GM15510 (cell line): ENCODE measurements around the gene SPTB.

Experiments used
- POLR2A ChIP-seq: IDR thresholded peaks from 3 replicates; pipeline ENCODE4 v1.6.1; 2011; ENCODE audit warnings: borderline replicate concordance; ENCODE audit not compliant: insufficient read length; ENCODE audit errors: extremely low read depth

SPTB gene

DNA sequence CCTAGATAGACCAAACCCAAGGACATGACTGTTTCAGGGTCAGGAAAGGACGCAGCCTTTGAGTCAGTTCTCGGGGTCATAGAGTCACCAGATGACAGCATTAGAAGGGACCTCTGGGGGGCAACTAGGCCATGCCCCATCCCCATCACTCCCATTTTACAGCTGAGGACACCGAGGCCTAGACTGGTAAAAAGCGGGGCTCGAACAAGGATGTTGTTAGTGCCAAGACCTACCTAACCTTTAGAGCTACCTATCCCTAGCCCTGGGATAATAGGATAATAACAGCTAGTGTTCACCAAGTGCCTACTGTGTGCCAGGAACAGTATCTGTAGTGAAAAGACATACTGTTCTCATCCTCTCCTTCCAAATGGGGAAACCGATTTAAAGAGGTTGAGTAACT, 126.8 kb downstream of the SPTB start:
- TF ChIP-seq POLR2A = no peak

DNA sequence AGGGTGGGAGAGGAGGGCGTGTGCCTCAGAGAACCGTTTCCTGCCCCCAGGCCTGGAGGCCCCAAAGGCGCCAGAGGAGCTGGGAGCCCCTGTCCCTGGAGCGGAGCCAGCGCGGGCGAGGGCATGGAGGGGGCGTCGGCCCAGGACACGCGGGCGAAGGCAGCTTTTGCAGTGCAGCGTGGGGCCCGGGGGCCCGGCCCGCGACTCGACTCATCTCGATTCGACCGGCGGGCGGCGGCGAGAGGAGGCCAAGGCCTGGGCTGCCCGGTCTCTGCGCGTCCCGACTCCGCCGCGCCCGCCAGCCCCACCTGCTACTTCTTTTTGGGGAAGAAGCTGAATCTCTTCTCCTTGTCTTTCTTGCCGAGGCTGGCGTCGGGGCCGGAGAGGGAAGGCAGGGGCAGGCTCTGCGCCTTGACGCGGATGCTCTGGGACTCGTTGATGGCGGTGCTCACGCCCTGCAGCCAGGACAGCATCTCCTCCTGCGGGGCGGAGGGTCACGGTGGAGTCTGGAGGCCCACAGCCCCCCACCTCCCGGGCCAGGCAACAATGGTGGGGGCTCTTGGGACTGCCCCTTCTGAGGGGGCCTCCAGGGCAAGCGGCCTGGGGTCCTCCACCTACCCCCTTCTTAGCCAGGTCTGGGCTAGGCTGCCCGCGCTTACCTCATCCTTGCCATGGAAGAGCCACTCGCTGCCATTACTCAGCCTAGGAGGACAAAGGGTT, 130.6 kb downstream of the SPTB start:
- no peak for TF ChIP-seq POLR2A

DNA sequence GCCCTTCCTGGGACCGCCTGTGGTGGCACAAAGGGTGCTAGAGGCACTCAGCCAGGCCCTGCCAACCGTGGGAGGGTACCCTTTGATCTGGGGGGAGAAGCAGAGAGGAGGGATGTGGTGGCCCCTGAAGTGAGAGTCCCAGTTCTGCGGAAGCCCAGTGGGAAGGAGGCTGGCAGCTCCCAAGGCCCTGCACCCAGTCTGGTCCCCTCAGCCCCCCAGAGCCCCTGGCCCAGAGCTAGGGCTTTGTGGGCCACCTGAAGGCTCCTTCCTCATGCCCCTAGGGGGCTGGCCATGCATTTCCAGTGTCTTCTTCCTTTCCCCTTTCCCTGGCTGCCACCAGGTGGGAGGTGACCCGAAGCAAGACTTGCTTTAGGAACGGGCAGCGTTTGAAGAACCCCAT, 131.2 kb downstream of the SPTB start:
- TF ChIP-seq POLR2A = no peak

DNA sequence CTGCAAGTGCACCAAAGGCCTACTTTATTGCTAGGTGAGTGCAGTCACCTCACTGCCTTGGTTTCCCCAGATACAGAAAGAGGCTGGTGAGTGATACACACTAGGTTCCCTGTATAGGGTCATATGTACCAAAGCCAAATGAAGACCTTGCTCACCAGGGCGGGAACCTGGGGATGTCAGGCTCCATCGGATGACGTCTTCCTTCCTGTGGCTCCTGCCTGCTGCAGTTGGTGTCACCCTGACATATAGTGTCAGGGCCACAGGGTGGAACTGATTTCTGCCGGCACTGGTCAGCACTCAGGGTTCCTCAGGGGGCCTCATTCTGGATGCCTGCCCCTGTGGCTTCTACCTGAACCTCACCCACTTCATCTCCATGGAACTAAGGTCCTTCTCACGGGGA, 132.4 kb downstream of the SPTB start:
- no peak for TF ChIP-seq POLR2A

DNA sequence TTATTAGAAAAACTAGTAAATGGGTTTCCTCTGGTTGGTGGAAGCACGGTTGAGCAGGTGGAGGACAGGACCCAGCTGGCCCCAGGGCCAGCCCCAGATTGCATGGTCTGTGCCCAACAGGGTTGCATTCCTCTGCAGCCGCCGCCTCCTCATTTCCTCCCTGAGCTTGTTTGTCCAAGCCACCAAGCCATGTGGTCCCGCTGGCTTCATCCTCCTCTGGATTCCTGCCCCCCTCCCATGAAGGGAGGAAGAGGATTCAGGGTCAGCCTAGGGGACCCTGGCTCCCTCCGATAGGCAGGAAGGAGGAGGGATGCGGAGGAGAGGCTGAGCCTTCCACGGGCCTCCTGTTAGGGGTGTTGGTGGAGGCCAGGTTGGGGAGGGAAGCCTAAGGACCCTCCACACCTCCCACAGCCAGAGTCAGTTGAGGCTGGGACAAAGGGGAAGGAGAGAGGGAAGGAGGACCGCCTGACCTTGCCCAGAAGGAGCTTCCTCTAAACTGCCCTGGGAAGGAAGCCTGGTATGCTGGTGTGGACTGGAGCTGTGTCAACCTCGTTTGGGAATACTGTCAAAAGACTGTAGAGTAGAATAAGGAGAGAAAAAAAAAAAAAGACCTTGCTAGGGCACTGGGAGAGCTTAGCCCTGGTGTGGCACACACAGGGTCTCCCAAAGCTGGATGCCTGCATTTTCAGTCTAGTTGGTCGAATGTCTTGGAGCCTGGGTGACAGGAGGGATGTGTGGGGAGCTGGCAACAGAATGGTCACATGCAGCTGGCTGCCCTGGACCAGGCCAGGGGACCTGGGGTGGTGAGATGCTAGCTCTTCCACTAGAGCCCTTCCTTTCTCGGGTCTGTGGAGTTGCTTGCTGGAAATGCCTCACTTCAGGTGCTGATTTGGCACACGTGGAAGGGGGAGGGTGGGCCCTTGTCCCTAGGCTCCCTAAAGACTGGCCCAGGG, 133.1 kb downstream of the SPTB start:
- no peak for TF ChIP-seq POLR2A

DNA sequence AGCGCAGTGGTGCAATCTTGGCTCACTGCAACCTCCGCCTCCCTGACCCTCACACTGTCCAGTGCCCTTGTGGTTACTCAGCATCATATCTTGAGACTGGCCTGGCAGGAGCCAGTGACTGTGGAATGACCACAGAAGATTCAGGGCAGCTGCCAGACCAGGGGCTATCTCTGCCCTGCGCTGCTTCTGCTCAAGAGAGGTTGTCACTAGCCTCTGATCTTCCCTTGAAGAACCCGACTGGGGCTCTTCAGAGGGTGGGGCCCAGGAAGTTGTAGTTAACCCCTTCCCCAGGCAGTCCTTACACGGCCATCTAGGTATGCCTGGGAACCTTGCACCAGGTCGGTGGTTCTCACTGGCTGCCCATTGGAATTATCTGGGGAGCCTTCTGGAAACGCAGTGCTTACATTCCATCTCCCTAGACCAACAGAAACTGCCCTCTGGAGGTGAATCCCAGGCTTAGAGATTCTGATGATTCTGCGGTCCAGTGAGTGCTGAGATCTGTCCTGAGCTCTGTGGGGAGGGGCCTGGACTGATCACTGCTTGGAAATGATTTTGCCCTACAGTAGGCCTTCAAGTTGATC, 134.1 kb downstream of the SPTB start:
- no peak for TF ChIP-seq POLR2A

DNA sequence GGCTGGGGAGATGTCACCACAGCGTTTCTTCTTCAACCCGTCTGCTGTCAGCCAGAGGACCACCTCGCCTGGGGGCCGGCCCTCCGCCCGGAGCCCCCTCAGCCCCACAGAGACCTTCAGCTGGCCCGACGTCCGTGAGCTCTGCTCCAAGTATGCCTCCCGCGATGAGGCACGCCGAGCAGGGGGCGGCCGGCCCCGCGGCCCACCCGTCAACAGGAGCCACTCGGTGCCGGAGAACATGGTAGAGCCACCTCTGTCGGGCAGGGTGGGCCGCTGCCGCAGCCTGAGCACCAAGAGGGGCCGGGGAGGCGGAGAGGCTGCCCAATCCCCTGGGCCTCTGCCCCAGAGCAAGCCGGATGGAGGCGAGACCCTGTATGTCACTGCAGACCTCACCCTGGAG, 136.6 kb downstream of the SPTB start:
- TF ChIP-seq POLR2A = no peak

DNA sequence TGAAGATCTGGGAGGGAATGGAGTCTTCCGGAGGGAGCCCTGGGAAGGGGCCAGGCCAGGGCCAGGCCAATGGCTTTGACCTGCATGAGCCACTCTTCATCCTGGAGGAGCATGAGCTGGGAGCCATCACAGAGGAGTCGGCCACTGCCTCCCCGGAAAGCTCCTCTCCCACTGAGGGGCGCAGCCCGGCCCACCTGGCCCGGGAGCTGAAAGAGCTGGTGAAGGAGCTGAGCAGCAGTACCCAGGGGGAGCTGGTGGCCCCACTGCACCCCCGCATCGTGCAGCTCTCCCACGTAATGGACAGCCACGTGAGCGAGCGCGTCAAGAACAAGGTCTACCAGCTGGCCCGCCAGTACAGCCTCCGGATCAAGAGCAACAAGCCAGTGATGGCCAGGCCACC, 137.7 kb downstream of the SPTB start:
- no peak for TF ChIP-seq POLR2A

DNA sequence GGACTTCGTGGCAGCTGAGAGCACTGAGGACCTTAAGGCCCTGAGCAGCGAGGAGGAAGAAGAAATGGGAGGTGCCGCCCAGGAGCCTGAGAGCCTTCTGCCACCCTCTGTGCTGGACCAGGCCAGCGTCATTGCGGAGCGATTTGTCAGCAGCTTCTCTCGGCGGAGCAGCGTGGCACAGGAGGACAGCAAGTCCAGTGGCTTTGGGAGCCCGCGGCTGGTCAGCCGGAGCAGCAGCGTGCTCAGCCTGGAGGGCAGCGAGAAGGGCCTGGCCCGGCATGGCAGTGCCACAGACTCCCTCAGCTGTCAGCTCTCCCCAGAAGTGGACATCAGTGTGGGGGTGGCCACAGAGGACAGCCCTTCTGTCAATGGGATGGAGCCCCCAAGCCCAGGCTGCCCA, 138.5 kb downstream of the SPTB start:
- no peak for TF ChIP-seq POLR2A

DNA sequence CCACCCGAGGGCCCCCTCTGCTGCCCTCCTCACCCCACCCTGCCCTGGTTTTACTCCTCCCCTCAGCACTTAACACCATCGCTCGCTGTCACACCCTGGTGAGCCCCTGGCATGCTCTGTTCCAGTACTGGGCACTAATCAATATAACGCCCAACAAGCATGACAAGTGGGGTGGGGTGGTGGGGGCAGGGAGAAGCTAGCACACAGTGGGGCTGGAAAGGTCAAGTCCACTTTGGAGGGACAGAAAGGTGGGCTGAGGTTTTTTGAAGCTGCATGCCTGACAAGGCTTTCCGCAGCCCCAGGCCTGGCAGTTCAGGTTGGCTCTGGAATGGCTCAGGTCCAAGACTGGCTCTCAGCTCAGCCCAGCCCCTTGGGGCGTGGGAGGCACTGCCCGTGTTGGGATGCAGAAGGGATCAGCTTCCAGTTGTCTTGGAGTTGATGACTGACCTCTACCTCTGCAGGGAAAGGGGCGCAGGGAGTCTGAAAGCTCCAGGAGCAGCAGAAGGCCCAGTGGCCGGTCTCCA, 141.4 kb downstream of the SPTB start:
- no peak for TF ChIP-seq POLR2A

DNA sequence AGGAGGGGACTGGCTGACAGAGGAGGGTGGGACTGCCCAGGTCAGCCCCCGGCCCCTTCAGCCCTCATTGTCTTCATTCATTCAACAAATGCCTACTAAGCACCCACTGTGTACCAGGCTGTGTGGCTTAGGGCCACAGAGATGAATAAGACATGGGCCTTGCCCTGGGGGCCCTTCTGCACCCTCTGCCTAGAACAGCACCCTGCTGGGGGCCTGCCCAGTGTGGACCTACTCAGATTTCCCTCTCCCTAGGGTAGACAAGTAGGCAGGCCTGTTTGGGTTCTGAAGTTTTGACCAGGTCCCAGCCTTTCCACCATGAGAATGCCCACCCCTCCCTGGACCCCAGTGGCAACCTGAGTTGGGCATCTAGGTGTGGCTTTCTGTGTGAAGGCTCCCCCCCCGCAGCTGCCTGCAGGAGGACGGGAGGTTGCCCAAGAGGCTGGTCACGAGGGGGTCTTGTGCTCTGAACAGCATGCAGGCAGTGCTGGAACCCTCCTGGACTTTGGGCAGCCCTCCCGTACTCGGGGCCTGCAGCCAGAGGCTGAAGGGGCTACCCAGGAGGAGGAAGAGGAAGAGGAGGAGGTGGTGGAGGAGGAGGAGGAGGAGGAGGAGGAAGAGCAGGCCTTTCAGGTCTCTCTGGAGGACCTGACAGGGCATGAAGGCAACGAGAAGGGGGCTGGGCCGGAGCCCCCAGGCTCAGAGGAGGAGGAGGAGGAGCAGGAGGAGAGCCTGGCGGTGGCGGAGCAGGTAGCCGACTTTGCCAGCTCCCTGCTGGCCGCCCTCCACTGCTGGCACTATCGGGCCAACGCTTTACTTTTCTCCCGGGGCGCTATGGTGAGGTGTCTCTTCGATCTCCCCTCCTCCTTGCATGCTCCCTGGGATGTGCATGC, 142.1 kb downstream of the SPTB start:
- no peak for TF ChIP-seq POLR2A

DNA sequence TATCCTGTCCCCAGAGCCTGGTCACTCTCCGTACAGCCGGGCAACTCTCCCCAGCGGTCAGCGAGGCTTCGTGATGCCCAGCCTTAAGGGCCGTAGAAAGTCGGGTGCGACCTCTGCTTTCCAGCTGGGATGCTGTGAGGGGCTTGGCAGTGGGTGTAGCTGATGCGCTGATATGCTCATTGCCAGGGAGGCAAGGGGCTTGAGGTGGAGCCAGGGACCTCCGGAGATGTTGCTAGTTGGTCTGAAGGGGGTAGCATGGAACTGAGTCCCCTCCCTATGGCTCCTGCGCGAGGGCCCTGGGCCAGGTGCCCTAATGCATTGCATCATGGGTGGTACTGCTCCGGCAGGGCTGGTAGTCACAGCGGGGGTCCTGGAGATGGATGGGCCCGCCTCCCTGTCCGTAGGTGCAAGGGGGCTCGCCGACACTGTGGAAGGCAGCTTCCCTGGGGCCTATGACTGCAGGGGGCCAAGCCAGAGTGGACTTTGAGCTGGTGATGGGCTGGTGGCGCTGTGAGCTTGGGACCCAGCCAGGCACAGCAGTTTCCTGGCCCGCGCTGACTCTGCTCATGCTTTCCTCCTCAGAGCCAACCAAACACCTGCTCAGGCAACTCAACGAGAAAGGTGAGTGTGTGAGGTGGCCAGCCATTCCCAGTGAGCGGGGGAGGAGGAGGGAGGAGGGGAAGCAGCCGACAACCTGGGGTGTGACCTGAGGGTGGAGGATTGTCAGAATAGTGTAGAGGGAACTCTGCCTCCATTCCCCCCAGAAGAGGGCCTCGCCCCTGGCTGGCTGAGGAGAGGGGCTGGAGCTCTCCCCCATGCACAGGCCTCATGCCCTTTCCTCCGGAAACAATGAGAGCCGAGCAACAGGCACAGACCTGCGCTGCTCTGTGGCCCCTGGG, 143.2 kb downstream of the SPTB start:
- TF ChIP-seq POLR2A = no peak

DNA sequence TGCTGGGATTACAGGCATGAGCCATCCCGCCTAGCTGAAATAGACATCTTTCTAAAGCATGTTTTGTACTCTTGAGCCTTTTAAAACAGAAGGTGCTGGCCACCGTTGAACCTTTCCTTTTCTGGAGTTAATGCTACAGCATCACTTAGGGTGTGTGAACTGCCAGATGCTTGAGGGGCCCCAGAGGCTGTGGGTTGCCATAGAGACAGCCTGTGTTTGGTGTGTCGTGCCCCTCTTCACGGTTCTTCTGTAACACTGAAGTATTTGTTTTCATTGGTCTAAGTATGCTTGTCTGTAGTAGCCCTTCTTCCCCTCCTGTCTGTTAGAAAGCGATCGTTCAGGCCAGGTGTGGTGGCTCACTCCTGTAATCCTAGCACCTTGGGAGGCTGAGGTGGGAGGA, 144.7 kb downstream of the SPTB start:
- TF ChIP-seq POLR2A = no peak
